HepG2 (cell line): ENCODE data around the gene FIS1. TPM values are rescaled to one million over a fixed set of nuclear protein-coding genes. Genes with fewer than 3 reads are reported as not detected.

Source experiments
- BRCA1 ChIP-seq: sonication (generic); formaldehyde crosslinking; IDR thresholded peaks from 2 replicates; pipeline ENCODE4 v1.4.0; 2020; ENCODE audit warnings: missing genetic modification reagents
- HNRNPLL ChIP-seq: fragments of 200-400 bp; formaldehyde crosslinking; IDR thresholded peaks from 2 replicates; pipeline ENCODE4 v1.6.1; 2017; ENCODE audit warnings: mild to moderate bottlenecking, low read depth, low read length; ENCODE audit not compliant: poor library complexity, severe bottlenecking
- IRX3 ChIP-seq: sonication (generic); formaldehyde crosslinking; IDR thresholded peaks from 2 replicates; pipeline ENCODE4 v1.8.1; 2023; ENCODE audit warnings: mild to moderate bottlenecking, low read depth, missing genetic modification reagents, borderline replicate concordance
- MED8 ChIP-seq: sonication (generic); formaldehyde crosslinking; IDR thresholded peaks from 2 replicates; pipeline ENCODE4 v1.8.1; 2023; ENCODE audit warnings: mild to moderate bottlenecking, missing genetic modification reagents; ENCODE audit not compliant: insufficient replicate concordance
- PHF21A ChIP-seq: sonication (generic); formaldehyde crosslinking; IDR thresholded peaks from 2 replicates; pipeline ENCODE4 v1.5.0; 2020; ENCODE audit warnings: mild to moderate bottlenecking, missing genetic modification reagents
- RBM39 ChIP-seq: fragments of 200-400 bp; formaldehyde crosslinking; IDR thresholded peaks from one replicate; pipeline ENCODE4 v1.6.1; 2018; ENCODE audit warnings: antibody characterized with exemption, mild to moderate bottlenecking, low read depth, low read length; ENCODE audit not compliant: poor library complexity, severe bottlenecking
- RFX1 ChIP-seq: fragments of 450-650 bp; IDR thresholded peaks from 2 replicates; pipeline ENCODE4 v1.6.1; 2017
- SIX1 ChIP-seq: sonication (generic); formaldehyde crosslinking; IDR thresholded peaks from 2 replicates; pipeline ENCODE4 v1.4.0; 2020; ENCODE audit warnings: missing genetic modification reagents, borderline replicate concordance
- TCF7 ChIP-seq: sonication (generic); IDR thresholded peaks from 2 replicates; pipeline ENCODE4 v1.6.1; 2016; ENCODE audit warnings: antibody characterized with exemption, low read depth
- U2AF1 ChIP-seq: fragments of 200-400 bp; formaldehyde crosslinking; optimal IDR thresholded peaks from 2 replicates; pipeline ENCODE3; 2017; ENCODE audit warnings: mild to moderate bottlenecking, low read depth, low read length
- ZNF24 ChIP-seq: fragments of 450-650 bp; IDR thresholded peaks from 2 replicates; pipeline ENCODE4 v1.6.1; 2017; ENCODE audit warnings: antibody characterized with exemption, mild to moderate bottlenecking
- ZNF343 ChIP-seq: sonication (generic); formaldehyde crosslinking; IDR thresholded peaks from 2 replicates; pipeline ENCODE4 v1.4.0; 2020; ENCODE audit warnings: mild to moderate bottlenecking, missing genetic modification reagents
- ZNF468 ChIP-seq: sonication (generic); formaldehyde crosslinking; IDR thresholded peaks from 2 replicates; pipeline ENCODE4 v1.8.0; 2022; ENCODE audit warnings: mild to moderate bottlenecking, moderate library complexity, missing genetic modification reagents
- ZNF558 ChIP-seq: sonication (generic); formaldehyde crosslinking; IDR thresholded peaks from 2 replicates; pipeline ENCODE4 v1.9.0; 2022; ENCODE audit warnings: mild to moderate bottlenecking, missing genetic modification reagents, borderline replicate concordance
- ZNF766 ChIP-seq: sonication (generic); formaldehyde crosslinking; IDR thresholded peaks from 2 replicates; pipeline ENCODE4 v1.5.0; 2020; ENCODE audit warnings: missing genetic modification reagents, borderline replicate concordance
- polyA plus RNA-seq, 8 experiments: library from polyadenylated mRNA; depleted of rRNA in 3 of 8; stranded (reverse) in 7 of 8; unstranded in 1 of 8; fragments of >200 nt; fragmentation: Illumina TruSeq in 4 of 8; extraction: Trizol in 4 of 8; gene quantifications; 2 replicates each; pipeline versions ENCODE4 v1.2.1 to v1.2.3, GENCODE V29; 2011 to 2016; ENCODE audit warnings: low read depth in 4 of 8, missing spikeins in 1 of 8, mixed read lengths in 1 of 8; ENCODE audit not compliant: insufficient read depth in 1 of 8
- total RNA-seq, 5 experiments: library from RNA; depleted of rRNA; stranded (reverse); fragments of >200 nt; fragmentation: Illumina TruSeq; extraction: Trizol; gene quantifications; 2 replicates each; pipeline ENCODE4 v1.2.3, GENCODE V29; 2016; ENCODE audit warnings: low read depth in 1 of 5
- TF ChIP-seq, protein P1 (sequence below), 2 experiments: sonication (generic) in 1 of 2; formaldehyde crosslinking in 1 of 2; IDR thresholded peaks; 2 replicates each; pipeline versions ENCODE4 v1.5.1 to v1.6.1; 2011 to 2020; ENCODE audit warnings: borderline replicate concordance in 1 of 2, low read depth in 1 of 2, low read length in 1 of 2, mild to moderate bottlenecking in 1 of 2, missing genetic modification reagents in 1 of 2, moderate library complexity in 1 of 2
- TF ChIP-seq, protein P2 (sequence below): sonication (generic); formaldehyde crosslinking; IDR thresholded peaks from 2 replicates; pipeline ENCODE4 v1.4.0; 2020; ENCODE audit warnings: missing genetic modification reagents; ENCODE audit errors: not compliant biosample characterization
- TF ChIP-seq, protein P3 (sequence below): sonication (generic); formaldehyde crosslinking; IDR thresholded peaks from 2 replicates; pipeline ENCODE4 v1.9.0; 2021; ENCODE audit warnings: mild to moderate bottlenecking, missing genetic modification reagents

The FIS1 gene
- total and polyA plus RNA-seq, 2 of the 13 experiments (the other 11 are each of a cell fraction or from before 2014, with no cell fraction given) = 97.5 to 101 TPM

DNA sequence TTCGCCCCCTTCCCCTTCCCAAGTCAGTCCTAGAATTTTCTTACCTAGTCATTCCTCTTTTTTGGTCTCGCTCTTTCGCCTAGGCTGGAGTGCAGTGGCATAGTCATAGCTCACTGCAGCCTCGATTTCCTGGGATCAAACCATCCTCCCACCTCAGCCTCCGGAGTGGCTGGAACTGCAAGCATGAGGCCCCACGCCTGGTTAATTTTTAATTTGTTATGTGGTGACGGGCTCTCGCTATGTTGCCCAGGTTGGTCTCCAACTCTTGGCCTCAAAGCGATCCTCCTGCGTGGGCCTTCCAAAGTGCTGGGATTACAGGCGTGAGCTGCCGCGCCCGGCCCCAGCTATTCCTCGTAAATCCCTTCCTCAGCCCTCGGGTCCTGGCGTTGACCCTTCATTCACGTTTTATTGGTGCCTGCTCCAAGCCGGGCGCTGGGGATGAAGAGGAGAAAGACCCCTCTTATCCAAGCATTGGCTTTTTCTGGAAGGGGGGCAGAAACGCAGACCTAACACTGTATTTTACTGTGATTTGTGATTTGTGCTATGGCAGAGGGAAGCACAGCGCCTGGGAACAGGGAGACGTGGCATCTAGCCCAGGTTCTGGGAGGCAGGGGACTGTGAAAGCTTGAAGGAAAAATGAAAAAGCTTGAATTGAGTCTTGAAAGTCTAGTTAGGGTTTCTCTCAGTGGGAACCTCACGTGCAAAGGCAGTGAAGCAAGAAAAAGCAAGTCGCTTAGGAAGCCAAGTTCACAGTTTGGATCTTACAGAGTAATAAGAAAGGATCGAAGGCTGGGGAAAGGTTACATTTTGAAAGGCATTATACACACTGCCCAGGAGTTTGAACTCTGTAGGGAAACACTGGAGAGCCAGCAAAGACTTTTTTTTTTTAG is 26.4 kb downstream of the FIS1 start (continued):
- TF ChIP-seq MED8 (CRISPR knock-in tag) (no peak), PHF21A (no peak), ZNF24 (no peak), TCF7 (no peak), IRX3 (CRISPR knock-in tag) (no peak), BRCA1 (no peak), SIX1 (no peak), ZNF343 (CRISPR knock-in tag) (0 out of 2 replicates have a peak, but pooled peaks have one; percentile 11), ZNF558 (CRISPR knock-in tag) (no peak), RFX1 (no peak), U2AF1 (no peak), ZNF468 (CRISPR knock-in tag) (no peak), ZNF766 (CRISPR knock-in tag) (no peak), HNRNPLL (no peak), RBM39 (no peak)
- TF ChIP-seq, protein P1, sequence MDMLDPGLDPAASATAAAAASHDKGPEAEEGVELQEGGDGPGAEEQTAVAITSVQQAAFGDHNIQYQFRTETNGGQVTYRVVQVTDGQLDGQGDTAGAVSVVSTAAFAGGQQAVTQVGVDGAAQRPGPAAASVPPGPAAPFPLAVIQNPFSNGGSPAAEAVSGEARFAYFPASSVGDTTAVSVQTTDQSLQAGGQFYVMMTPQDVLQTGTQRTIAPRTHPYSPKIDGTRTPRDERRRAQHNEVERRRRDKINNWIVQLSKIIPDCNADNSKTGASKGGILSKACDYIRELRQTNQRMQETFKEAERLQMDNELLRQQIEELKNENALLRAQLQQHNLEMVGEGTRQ (IDR thresholded peaks at IDR 0.05; ENCODE audit: low read depth, low read length) = no peak
- TF ChIP-seq, protein P1 (CRISPR knock-in tag; IDR thresholded peaks at IDR 0.05; ENCODE audit: borderline replicate concordance) = no peak
- TF ChIP-seq, protein P2, sequence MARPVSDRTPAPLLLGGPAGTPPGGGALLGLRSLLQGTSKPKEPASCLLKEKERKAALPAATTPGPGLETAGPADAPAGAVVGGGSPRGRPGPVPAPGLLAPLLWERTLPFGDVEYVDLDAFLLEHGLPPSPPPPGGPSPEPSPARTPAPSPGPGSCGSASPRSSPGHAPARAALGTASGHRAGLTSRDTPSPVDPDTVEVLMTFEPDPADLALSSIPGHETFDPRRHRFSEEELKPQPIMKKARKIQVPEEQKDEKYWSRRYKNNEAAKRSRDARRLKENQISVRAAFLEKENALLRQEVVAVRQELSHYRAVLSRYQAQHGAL = no peak
- TF ChIP-seq, protein P3, sequence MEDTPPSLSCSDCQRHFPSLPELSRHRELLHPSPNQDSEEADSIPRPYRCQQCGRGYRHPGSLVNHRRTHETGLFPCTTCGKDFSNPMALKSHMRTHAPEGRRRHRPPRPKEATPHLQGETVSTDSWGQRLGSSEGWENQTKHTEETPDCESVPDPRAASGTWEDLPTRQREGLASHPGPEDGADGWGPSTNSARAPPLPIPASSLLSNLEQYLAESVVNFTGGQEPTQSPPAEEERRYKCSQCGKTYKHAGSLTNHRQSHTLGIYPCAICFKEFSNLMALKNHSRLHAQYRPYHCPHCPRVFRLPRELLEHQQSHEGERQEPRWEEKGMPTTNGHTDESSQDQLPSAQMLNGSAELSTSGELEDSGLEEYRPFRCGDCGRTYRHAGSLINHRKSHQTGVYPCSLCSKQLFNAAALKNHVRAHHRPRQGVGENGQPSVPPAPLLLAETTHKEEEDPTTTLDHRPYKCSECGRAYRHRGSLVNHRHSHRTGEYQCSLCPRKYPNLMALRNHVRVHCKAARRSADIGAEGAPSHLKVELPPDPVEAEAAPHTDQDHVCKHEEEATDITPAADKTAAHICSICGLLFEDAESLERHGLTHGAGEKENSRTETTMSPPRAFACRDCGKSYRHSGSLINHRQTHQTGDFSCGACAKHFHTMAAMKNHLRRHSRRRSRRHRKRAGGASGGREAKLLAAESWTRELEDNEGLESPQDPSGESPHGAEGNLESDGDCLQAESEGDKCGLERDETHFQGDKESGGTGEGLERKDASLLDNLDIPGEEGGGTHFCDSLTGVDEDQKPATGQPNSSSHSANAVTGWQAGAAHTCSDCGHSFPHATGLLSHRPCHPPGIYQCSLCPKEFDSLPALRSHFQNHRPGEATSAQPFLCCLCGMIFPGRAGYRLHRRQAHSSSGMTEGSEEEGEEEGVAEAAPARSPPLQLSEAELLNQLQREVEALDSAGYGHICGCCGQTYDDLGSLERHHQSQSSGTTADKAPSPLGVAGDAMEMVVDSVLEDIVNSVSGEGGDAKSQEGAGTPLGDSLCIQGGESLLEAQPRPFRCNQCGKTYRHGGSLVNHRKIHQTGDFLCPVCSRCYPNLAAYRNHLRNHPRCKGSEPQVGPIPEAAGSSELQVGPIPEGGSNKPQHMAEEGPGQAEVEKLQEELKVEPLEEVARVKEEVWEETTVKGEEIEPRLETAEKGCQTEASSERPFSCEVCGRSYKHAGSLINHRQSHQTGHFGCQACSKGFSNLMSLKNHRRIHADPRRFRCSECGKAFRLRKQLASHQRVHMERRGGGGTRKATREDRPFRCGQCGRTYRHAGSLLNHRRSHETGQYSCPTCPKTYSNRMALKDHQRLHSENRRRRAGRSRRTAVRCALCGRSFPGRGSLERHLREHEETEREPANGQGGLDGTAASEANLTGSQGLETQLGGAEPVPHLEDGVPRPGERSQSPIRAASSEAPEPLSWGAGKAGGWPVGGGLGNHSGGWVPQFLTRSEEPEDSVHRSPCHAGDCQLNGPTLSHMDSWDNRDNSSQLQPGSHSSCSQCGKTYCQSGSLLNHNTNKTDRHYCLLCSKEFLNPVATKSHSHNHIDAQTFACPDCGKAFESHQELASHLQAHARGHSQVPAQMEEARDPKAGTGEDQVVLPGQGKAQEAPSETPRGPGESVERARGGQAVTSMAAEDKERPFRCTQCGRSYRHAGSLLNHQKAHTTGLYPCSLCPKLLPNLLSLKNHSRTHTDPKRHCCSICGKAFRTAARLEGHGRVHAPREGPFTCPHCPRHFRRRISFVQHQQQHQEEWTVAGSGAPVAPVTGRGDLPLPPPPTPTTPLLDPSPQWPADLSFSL (CRISPR knock-in tag) = no peak
